SU-DHL-6 (cell line): ENCODE data around the gene C3orf22.

ENCODE experiments used
- CTCF ChIP-seq: fragments of 200-600 bp; sonication (generic); IDR thresholded peaks from one replicate; pipeline ENCODE4 v1.5.1; 2017; ENCODE audit warnings: antibody characterized with exemption, mild to moderate bottlenecking, low read length, moderate library complexity; ENCODE audit not compliant: insufficient read depth, poor library complexity, severe bottlenecking
- EZH2phosphoT487 ChIP-seq: fragments of 200-600 bp; sonication (generic), shearing (Covaris generic); conservative IDR thresholded peaks from 2 replicates; pipeline ENCODE4 v1.6.1; 2018; ENCODE audit warnings: mild to moderate bottlenecking, antibody characterized with exemption, low read length, moderate library complexity, mixed read lengths

- TF ChIP-seq CTCF (no peak), EZH2phosphoT487 (no peak)
These were observed 34.8 kb downstream of the C3orf22 start, which contains the start of gene CHST13 for GRCh38 chr3:126523745-126524428.
